HG02571 (cell line): ENCODE data around the gene MYF6.

Experiments used
- ATAC-seq: cut with Tn5 transposase; IDR thresholded peaks from one replicate; pipeline ENCODE4 v1.9.1; 2021; ENCODE audit warnings: mild to moderate bottlenecking, moderate library complexity; ENCODE audit not compliant: unreplicated experiment

Gene MYF6

DNA sequence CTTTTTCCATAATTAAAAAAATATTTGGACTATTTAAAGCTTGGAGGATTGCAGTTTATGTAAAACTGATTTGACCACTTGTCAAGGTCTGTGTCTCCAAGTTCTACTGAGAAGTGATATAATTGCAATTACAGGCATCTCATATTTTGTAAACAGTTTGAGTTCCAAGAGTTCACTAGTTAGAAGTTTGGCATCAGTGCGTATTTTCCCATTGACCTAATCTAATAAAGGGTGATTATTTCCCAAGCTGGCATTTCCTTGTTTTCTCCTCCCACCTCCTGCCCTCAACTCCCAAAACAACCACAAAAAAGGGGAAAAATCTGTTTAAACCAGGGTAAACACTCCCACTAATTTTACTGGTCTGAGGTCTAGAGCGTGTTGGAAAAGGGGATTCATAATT is 3.0 kb upstream of the MYF6 start:
- ATAC-seq = no peak

DNA sequence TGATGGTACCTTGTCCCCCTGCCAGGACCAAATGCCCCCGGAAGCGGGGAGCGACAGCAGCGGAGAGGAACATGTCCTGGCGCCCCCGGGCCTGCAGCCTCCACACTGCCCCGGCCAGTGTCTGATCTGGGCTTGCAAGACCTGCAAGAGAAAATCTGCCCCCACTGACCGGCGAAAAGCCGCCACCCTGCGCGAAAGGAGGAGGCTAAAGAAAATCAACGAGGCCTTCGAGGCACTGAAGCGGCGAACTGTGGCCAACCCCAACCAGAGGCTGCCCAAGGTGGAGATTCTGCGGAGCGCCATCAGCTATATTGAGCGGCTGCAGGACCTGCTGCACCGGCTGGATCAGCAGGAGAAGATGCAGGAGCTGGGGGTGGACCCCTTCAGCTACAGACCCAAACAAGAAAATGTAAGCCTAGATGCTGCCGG is 410 bp downstream of the MYF6 start:
- ATAC-seq = no peak

DNA sequence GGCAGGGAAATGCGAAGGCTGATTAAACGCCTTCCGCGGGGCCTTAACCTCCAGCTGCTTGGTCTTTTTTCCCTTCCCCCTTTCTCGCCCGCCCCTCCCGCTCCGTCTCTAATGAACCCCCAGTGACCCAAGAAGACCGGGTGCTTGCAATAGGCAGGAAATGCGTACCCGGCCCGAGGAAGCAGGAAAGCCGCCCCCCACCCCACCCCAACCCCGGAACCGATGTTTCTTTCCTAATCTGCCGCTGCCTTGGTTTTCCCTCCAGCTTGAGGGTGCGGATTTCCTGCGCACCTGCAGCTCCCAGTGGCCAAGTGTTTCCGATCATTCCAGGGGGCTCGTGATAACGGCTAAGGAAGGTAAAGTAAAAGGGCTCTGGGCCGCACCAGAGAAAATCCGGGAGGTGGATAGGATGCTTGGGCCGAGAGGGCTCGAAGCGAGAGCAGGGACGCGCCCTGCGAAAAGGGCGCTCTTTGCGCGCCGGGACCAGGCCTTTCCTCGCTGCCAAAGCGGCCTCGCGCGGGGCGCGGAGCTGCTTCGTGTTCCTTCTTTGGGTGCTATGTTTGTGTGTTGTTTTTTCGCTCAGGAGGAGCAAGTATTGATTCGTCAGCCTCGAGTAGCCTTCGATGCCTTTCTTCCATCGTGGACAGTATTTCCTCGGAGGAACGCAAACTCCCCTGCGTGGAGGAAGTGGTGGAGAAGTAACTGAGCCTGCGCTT is 983 bp downstream of the MYF6 start:
- ATAC-seq = no peak

DNA sequence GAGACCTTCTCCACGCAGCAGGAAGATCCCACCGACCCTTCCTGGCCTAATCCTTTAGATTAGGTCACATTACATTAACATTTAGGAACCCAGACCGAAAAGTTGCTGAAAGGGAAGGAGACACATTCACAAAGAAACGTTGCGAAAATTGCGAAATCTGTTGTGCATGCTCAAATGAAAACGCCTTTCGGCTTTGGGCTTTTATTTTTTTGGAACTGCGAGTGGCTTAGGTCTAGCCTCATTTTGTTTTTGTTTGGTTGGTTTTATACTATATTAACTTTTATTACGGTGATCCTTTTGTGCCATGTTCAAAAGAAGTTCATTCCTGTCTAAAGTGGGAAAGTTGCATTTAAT is 1.5 kb downstream of the MYF6 start:
- no peak for ATAC-seq

DNA sequence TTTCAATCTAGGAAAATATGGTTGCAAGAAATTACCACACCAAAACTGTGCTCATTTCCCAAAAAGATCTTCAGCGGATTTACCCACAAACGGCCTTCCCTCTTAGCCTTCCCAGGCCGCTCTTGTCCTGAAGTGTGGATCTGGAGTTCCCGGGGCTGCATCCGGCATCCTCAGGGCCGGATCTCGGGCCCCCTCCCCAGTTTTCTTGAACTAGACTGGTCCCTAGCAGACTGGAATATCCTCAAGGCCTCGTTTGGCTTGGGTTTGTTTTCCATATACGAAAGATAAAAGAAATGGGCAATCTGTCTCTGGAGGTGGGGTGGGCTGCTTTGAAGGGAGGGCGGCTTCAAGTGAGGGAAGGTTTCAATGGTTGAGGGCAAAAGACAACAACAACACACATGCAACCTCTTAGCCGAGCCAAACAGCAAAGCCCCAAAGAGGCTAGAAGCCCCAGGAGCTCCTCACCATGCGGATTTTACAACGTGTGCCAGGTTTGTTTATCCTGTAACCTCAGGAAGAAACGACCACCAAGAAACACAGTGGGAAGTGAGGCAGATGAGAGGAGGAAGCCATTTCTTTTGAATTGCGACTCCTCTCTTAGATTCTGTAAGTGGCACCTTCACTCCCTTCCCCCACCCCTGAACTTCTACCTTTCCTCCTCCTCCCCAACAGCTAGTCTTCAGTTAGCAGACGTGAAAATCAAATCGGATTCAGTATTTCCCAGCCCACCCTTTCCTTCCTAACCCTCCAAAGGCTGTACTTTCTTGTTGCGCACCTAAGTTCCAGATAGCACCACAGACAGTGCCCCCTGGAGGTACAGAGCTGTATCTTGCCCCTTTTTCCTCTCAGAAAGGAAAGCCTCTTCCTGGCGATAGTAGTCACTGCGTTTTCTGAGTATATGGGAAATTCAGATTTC is 2.6 kb downstream of the MYF6 start:
- no peak for ATAC-seq

DNA sequence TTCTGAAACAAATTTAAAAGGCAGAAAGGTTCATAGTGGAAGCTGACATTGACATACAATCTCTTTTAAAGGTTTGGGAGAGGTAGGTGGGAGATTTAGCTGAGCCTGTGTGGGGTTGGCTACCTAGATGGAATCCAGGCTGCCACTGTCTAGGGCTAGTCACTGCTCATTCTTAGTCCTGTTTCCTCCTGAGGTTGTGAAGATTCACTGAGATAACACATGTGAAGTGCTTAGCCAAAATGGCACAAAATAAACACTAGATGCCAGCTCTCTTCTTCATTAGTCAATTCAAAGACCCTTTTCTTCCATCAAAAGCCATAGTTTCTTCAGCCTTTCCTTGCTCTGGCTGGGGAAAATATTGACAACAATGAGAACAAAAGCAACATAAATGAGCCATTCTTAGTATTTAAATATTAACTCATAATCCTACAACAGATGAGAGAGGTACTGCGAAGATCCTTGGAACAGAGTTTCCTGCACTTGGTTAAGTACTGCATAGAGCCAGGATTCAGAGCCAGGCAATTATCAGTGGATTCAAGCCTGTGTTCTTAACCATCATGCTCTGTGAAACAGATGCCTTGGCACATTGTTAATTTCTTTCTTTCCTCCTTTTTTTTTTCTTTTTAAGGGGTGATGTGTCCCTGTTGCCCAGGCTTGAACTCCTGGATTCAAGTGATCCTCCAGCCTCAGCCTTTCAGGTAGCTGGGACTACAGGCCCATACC is 3.5 kb downstream of the MYF6 start:
- no peak for ATAC-seq

DNA sequence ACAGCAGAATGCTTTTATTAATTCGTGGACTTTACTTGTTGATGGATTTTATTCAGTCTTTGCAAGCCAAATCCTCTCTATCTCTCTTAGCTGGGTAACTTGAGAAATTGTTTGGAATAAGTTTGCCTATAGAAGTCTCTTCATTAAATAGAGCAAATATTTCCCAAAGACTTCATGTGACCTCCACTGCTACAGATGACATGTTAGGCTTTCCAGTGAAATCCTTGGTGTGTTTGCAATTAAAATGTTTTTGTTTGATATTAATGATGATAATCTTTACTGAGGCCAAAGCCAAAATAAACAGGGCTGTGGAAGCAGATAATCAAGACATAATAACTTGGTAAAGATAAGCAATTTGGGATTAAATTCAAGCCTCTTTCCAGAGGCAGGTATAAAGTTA is 4.4 kb downstream of the MYF6 start:
- no peak for ATAC-seq

DNA sequence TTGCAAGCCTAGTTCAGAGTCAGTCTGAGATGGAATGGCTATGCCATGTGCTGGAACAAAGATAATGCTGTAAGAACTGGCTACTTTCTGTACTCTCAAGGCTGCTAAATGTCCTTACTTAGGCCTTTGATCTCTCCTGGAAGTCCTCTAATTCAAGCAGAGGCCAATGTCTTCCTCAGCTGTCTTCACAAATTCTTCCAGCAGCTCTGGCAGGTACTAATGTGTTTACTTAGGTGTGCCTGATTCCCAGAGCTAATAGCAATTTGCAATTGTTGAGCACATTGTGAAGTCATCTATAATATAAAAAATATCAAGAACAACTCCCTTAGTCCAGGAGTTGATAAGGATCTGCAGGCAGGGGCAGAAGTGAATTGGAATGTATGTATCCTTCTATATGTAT is 5.4 kb downstream of the MYF6 start:
- no peak for ATAC-seq

DNA sequence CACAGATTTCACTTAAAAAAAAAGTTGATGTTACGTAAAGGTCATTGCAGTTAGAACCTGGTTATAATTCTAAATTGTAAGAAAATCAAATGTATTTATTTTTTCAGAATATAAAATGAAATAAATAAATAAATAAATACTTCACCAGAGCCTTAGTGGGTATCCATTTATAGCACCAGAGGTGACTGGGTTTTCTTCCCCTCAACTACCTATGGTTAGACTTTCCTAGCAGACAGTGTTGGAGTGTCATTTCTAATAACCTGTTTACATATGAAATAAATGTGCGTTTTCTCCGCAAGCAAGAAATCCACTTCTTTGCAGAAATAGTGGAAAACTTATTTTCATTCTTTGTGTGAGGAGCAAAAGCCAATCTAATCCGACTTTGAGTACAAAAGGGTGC is 6.0 kb downstream of the MYF6 start:
- no peak for ATAC-seq

DNA sequence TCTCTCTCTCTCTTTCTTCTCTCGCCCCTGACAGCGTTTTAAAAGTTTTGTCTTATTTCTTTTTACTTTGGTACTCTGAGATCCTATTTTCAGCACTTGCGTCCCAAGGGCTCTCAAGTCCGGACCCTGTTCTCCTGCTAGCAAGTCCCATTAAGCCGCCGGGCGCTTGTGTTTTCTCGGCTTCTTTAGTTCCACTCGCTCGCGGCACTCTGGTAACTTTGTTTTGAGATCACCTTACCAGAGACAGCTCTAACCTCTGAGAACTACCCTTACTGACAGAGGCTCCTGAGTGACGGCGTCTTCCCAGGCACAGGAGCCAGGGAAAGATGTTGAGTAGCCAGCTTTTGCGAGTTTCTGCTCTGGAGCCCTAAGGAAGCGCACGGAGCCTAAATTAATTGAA is 6.6 kb downstream of the MYF6 start:
- no peak for ATAC-seq

DNA sequence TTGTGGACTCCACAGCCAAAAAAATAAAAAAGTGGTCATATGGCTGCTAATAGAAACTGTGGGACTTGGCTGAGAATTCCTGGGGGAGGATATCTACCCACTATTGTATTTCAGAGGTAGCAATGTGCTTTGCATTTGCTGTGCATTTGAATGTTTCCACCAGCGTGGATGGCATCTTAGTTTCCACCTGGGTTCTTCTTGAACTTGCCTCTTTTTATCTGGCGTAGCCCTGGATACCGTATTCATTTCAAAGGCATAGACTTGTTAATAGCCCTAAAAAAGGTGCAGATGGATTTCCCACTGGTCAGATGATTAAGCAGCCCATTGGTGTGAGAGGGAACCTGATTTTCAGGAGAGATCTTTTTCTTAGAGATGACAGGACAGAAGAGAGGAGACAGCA is 7.4 kb downstream of the MYF6 start:
- ATAC-seq = no peak

DNA sequence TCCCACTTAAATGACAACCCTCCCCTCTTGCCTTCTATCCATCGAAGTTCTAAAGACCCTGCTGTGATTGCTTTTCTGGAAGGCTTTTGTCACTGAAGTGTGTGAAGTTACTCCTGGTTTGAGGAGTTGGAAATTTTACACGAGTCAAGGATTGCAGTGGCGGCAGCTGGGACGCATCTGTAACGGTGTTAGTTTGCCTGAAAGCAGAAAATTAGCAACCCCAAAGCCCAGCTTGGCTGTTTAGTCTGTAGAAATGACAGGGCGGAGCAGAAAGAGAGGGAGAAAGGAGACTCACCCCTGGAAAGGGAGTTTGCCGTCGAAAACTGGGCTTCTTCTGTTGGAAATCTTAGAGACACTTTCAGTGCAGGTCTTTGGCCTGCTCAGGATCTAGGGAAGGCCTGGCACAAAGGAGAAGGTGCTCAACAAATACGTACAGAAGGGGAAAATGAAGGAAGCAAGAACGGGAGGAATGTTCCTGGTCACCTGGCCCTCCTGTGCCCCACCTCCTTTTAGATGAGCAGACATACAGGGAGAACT is 8.3 kb downstream of the MYF6 start:
- no peak for ATAC-seq

DNA sequence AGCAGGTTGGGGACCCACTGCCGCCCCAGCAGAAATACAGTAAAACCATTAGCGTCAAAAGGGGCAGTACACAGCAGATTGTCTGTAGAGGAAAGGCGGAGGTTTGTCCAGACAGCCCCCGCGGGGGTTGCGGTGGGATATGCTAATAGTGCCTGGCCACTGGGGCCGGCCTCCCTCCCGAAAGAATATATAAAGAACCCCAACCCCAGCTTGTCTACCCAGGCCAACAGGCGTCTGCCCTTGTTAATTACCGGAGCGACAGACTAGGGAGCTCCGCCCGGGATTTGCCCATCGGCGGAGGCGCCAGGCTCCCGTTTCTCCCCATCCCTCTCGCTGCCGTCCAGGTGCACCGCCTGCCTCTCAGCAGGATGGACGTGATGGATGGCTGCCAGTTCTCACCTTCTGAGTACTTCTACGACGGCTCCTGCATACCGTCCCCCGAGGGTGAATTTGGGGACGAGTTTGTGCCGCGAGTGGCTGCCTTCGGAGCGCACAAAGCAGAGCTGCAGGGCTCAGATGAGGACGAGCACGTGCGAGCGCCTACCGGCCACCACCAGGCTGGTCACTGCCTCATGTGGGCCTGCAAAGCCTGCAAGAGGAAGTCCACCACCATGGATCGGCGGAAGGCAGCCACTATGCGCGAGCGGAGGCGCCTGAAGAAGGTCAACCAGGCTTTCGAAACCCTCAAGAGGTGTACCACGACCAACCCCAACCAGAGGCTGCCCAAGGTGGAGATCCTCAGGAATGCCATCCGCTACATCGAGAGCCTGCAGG is 9.4 kb downstream of the MYF6 start, which contains the start of gene MYF5:
TSS of gene MYF5 (plus strand) at position 217 of the 774 bp plus-strand sequence. CDS start at position 369, 152 bp downstream.
- no peak for ATAC-seq

DNA sequence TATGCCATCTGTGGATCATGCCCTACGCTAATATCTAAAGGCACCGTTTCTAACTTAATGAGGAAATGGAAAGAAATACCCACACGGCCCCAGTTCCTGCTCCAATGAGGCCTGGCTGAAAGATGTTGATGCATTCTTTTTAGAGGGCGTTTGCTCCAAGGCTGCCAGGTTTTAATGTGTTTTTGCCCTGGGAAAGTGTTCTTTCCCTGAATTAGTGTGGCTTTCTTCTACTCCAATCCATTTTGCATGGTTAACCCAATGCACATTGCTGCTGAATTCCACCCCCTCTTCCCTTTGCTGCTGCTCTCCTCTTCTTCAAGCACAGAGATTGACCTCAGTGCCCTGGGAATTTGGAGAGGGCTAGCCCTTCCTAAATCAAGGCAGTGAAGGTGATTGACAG is 10.4 kb downstream of the MYF6 start:
- ATAC-seq = no peak

DNA sequence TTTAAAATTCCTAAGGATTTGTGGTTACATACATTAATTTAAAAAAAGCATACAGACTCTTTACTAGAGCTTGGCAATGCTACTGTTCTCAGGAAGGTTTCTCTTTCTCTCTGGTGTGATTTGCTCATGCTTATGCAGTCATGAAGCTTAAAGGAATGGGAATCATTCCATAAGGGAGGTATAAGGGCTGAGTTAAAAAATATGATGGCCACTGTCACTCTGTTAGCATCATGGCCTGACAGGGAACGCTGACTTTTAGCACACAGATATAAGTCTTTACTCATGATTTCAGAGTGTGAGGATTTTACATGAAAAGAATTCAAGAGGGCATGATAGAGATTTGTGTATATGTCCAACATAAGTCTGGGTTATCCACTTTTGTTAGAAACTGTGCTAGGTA is 13.1 kb downstream of the MYF6 start:
- ATAC-seq = no peak

DNA sequence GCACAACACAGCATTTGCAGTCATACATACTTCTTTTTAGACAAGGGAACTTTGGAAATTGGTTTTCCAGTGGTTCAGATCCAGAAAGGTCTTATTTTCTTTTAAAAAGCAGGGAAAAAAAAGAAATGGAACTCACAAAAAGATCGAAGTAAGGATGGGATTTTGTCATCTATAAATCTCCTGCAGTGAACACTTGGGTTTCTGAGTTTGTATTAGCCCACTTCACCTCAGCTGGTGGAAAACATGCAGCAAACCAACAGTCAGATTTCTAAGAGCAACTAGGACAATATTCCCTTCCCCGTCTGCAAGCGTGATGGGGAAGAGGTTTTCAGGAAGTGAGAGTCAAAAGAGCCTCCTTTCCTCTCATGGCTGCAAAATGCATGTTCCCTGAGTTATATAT is 13.9 kb downstream of the MYF6 start:
- no peak for ATAC-seq

DNA sequence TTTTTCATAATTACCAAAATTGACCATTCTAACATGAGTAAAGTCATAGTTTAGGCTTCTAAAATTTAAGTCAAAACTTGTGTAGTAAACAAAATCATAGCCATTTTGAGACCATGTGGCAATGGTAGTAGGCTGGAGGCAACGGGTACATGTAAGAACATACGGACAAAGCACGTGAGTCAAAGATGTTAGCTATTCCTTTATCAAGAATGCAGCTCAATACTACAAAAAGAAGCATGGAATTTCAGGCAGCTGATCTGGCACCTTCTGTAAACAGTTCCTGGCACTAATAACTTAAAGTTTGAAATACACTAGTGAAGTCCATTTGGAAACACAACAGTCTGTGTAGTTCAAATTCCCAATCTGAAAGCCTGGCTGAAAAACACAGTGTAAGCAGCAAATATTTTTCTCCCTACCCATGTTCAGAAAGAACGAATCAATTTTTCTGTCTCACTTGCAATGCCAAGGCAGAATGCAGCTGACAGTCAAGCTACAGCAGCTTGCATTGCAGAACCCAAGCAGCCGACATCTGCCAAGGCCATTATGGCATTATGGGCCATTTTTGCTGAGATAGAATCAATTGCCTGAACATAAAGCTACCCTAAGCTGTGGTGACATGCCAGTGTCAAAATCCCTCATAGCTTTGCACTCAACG is 38.5 kb downstream of the MYF6 start:
- no peak for ATAC-seq

DNA sequence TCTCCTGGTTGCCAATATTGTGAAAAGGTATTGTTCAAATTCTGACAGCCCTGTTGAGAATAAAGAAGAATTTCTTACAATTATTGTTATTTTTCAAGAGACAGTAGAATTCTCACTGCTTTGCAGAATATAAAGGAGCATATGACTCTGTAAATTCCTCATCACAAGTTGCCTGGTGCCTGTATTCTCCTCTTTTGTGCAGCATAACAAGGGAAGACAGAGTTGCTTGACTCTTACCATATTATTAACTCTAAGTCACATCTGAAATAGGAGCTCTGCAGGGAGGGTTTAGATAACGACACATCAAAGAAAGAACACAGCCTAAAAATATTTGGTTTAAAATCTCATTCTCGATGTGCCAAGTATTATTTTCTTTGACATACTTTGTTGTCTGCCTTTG is 40.4 kb downstream of the MYF6 start:
- ATAC-seq = no peak

DNA sequence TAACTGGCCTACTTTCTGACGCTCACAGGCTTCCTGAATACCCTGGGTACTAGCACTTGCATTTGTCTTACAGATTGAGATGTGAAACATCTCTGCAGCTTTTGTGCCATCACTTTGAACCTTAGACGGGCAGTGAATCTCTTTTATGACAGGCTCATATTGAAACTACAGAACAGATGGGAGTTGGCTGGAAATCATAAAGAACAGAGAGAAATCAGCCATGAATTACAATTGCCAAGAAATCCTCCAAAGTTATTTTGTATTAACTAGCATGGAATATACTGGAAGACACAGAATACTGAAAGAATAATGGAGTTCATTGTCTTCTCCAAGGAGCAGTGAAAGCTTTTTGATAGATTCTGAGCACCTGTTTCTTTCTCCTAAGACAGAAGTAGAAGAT is 42.0 kb downstream of the MYF6 start:
- ATAC-seq = no peak

DNA sequence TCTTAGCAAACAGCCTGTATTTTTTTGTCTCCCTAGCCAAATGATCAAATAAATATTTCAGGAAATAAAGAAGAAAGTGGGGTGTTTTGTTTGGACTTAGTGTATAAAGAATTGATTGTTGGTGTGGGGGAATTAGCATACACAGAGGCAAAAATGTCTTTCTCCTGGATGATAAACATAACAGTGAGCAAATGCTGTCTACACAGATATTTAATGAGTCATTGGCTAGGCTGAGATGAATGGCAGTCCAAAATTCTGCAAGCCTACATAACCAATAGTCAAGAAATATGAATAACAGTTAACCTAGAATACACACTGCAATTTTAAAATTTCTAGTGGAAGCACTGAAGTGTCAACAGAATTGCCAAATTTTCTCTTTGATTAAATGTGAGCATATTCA is 45.0 kb downstream of the MYF6 start:
- no peak for ATAC-seq
